ENCODE measurements around the gene GGN. TPM values are rescaled to one million over a fixed set of nuclear protein-coding genes. Genes with fewer than 3 reads are reported as not detected.

GGN gene
- total and polyA plus RNA-seq, 9 of the 15 experiments (the other 6 are each of a cell fraction or from before 2014, with no cell fraction given) = 0.15 to 0.33 TPM; not detected in 7

DNA sequence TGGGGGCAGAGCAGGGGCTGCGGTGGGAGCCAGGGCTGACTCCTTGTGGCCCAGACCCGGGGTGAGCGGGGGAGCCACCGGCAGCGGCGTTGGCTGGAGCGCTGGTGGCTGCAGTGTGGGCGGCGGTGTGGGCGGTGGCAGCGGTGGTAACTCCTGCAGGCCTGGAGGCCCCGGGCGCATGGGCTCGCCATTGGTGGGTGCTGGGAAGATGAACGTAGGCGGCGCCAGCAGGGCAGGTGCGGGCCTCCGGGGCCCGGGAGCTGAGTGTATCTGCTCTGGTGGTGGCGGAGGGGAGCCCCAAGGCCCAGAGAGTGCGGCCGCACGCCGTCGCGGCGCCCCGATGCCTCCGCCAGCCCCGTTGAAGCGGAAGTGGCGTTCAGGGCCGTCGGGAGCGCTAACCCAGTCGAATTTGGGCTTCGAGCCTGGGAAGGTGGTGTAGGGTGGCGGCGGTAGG lies 2.0 kb downstream of the GGN start:
- in situ Hi-C loops (cut with MboI) = no loop called here
- intact Hi-C loops (cut with micrococcal nuclease) = loop anchor here (5.0 kb wide), 2 partner anchors 49 to 144 kb away; partner anchors contain the start of gene CATSPERG
- no TSS peak for BruUV-seq (replicated peaks)
- H3K4me1 ChIP-seq (replicated peaks in 1 of 2; ENCODE audit: control insufficient read depth in 2 of 2, insufficient read depth in 2 of 2, low read length in 2 of 2) = peaks cover 2 to 53% of the 10 kb centered on the region in 2 experiments; a peak in 3 of 5 replicates
- FAIRE-seq (no peak), ATAC-seq (no peak), DNase-seq (ENCODE audit: extremely low read depth in 1 of 4, low spot score in 3 of 4) (peak in 2 of 4 experiments; percentile 29 to 33)
- no peaks in the 10 kb centered on the region for H3K27me3 ChIP-seq (ENCODE audit: control insufficient read depth in 2 of 2, insufficient read depth in 2 of 2, low read length in 2 of 2)
- WGBS (ENCODE audit: insufficient coverage, low coverage, missing lambda C conversion rate) = 100% methylated on average over 4 of the region's 40 CpGs
- ChIA-PET POLR2A (interaction anchor here (0.6 to 2.6 kb wide), 4 partner anchors 10 to 151 kb away, joined by 3 to 28 read pairs (median 8); partner anchors contain the start of gene PSMD8), CTCF (ENCODE audit: low intra/inter-chr PET ratio) (interaction anchor here (1.1 kb wide), 1 partner anchor 142 kb away, joined by 4 read pairs; no protein-coding TSS in a partner anchor)
- H3K4me2 ChIP-seq (ENCODE audit: insufficient read depth, low read length) = no peak overlapping the region
- peaks cover 3% of the 10 kb centered on the region; the same call in 1 of the 2 replicates for H4K20me1 ChIP-seq (replicated peaks; ENCODE audit: control insufficient read depth, insufficient read depth, low read length)
- no peak overlapping the region for H2AFZ ChIP-seq (ENCODE audit: low read depth, low read length)
- H3K9me1 ChIP-seq (ENCODE audit: control insufficient read depth, insufficient read depth, low read length) = peaks cover 3% of the 10 kb centered on the region
- H3K9ac ChIP-seq (ENCODE audit: insufficient read depth in 1 of 2, low read depth in 2 of 2, low read length in 2 of 2) = no peak overlapping the region
- no peak overlapping the region for H3K4me3 ChIP-seq
- no peak overlapping the region for H3K27ac ChIP-seq (ENCODE audit: extremely low read depth, low read depth, low read length)
- peaks cover 54% of the 10 kb centered on the region; the same call in 2 of the 3 replicates for H3K36me3 ChIP-seq (ENCODE audit: control insufficient read depth, insufficient read depth, low read length)
- no peak for TF ChIP-seq PHF21A (IDR thresholded peaks at IDR 0.05; ENCODE audit: borderline replicate concordance, low read depth)
- TF ChIP-seq POLR2G (IDR thresholded peaks at IDR 0.05; ENCODE audit: low read depth, low read length) = peak; percentile 78
- TF ChIP-seq, protein P1, sequence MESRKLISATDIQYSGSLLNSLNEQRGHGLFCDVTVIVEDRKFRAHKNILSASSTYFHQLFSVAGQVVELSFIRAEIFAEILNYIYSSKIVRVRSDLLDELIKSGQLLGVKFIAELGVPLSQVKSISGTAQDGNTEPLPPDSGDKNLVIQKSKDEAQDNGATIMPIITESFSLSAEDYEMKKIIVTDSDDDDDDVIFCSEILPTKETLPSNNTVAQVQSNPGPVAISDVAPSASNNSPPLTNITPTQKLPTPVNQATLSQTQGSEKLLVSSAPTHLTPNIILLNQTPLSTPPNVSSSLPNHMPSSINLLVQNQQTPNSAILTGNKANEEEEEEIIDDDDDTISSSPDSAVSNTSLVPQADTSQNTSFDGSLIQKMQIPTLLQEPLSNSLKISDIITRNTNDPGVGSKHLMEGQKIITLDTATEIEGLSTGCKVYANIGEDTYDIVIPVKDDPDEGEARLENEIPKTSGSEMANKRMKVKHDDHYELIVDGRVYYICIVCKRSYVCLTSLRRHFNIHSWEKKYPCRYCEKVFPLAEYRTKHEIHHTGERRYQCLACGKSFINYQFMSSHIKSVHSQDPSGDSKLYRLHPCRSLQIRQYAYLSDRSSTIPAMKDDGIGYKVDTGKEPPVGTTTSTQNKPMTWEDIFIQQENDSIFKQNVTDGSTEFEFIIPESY (CRISPR knock-in tag; IDR thresholded peaks at IDR 0.05) = 0 out of 2 replicates have a peak, but pooled peaks have one; percentile 48
- TF ChIP-seq XRCC3 (IDR thresholded peaks at IDR 0.05) = no peak
- TF ChIP-seq RBM22 (IDR thresholded peaks at IDR 0.05; ENCODE audit: low read depth, low read length, poor library complexity, severe bottlenecking) = peak; percentile 24
- TF ChIP-seq KLF16 (IDR thresholded peaks at IDR 0.05) = no peak
- peak; percentile 57 for TF ChIP-seq RBFOX2 (IDR thresholded peaks at IDR 0.05; ENCODE audit: low read depth, low read length)
- TF ChIP-seq PURB (CRISPR knock-in tag; IDR thresholded peaks at IDR 0.05; ENCODE audit: low read depth) = no peak
- TF ChIP-seq, protein P2, sequence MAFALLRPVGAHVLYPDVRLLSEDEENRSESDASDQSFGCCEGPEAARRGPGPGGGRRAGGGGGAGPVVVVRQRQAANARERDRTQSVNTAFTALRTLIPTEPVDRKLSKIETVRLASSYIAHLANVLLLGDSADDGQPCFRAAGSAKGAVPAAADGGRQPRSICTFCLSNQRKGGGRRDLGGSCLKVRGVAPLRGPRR (CRISPR knock-in tag; IDR thresholded peaks at IDR 0.05) = no peak
- peak; percentile 26; the same call in 1 of the 2 replicates for TF ChIP-seq EGR1 (conservative IDR thresholded peaks at IDR 0.05)
- TF ChIP-seq FUS (optimal IDR thresholded peaks at IDR 0.05; ENCODE audit: low read depth, low read length) = peak; percentile 19
- no peaks in the 10 kb centered on the region for H3K9me3 ChIP-seq (replicated peaks; ENCODE audit: control insufficient read depth, insufficient read depth, low read depth, low read length)
- 0 out of 3 replicates have a peak, but pooled peaks cover 2% of the 10 kb centered on the region for H3K79me2 ChIP-seq (ENCODE audit: control insufficient read depth, insufficient read depth, low read length)

Data from K562 (cell line).